Measurements from ENCODE around the gene RIPK3. TPM values are rescaled to one million over a fixed set of nuclear protein-coding genes. Genes with fewer than 3 reads are reported as not detected.

Gene RIPK3
- total and polyA plus RNA-seq, 2 of the 8 experiments (the other 6 are each of a cell fraction or from before 2014, with no cell fraction given): 0.24 to 0.39 TPM

- DNase-seq (ENCODE audit: low read depth in 1 of 2, low spot score in 2 of 2): no peak
- H2AFZ ChIP-seq (ENCODE audit: low read length): no peak overlapping the region
- H3K27me3 ChIP-seq (replicated peaks in 1 of 4; ENCODE audit: control insufficient read depth in 3 of 4, extremely low read depth in 1 of 4, insufficient read depth in 3 of 4, low read length in 3 of 4): no peaks in the 10 kb centered on the region
- H3K23ac ChIP-seq (ENCODE audit: insufficient read length): no peak overlapping the region
- no peak overlapping the region; a peak in 1 of 7 replicates for H3K9ac ChIP-seq (replicated peaks in 1 of 4; ENCODE audit: extremely low read depth in 1 of 4, low read depth in 3 of 4, low read length in 3 of 4)
- no peak overlapping the region for H2BK20ac ChIP-seq (ENCODE audit: low read length)
- ChIA-PET POLR2A (ENCODE audit: partially characterized antibody) (interaction anchor here (1.2 kb wide), 1 partner anchor 37 kb away, joined by 6 read pairs; no protein-coding TSS in a partner anchor), CTCF (ENCODE audit: partially characterized antibody) (interaction anchor here (0.7 to 16.4 kb wide), 7 partner anchors 13 to 241 kb away, joined by 3 to 207 read pairs (median 35); partner anchors contain the start of genes ADCY4, CBLN3, KHNYN and RIPK3)
- 94% methylated on average over 4 of the region's 4 CpGs; no CpG with 5 or more reads in 1 of the 2 experiments for WGBS, 2 experiments (ENCODE audit: extremely low coverage in 1 of 2, insufficient coverage in 1 of 2, insufficient read length in 1 of 2, insufficient replicate concordance in 2 of 2, low coverage in 1 of 2, low lambda C conversion rate in 2 of 2, missing lambda C conversion rate in 1 of 2)
- H4K5ac ChIP-seq (ENCODE audit: insufficient read length, low read depth, low read length): no peak overlapping the region
- H3K18ac ChIP-seq (ENCODE audit: extremely low read depth, low read length): no peak overlapping the region
- no peaks in the 10 kb centered on the region for H3K79me2 ChIP-seq (ENCODE audit: control insufficient read depth in 1 of 2, insufficient read depth in 2 of 2, low read length in 2 of 2)
- no peak overlapping the region for H4K8ac ChIP-seq (ENCODE audit: extremely low read depth, insufficient read depth, low read length)
- no peak overlapping the region for H2BK5ac ChIP-seq (ENCODE audit: low read depth, low read length)
- no peak overlapping the region for H2BK120ac ChIP-seq (replicated peaks; ENCODE audit: low read depth, low read length)
- H2BK15ac ChIP-seq (ENCODE audit: low read length): no peak overlapping the region
- H3K4ac ChIP-seq (replicated peaks; ENCODE audit: insufficient read length, low read depth, low read length): no peak overlapping the region
- H3K56ac ChIP-seq (replicated peaks; ENCODE audit: insufficient read length, low read depth, low read length): no peak overlapping the region
- FAIRE-seq: no peak
- H3K36me3 ChIP-seq (ENCODE audit: control insufficient read depth in 2 of 4, insufficient read depth in 4 of 4, low read length in 3 of 4): no peaks in the 10 kb centered on the region
- no peak overlapping the region for H3K4me2 ChIP-seq (ENCODE audit: insufficient read depth in 1 of 2, low read depth in 2 of 2, low read length in 2 of 2)
- no peak overlapping the region for H3K4me3 ChIP-seq (ENCODE audit: extremely low read depth in 1 of 4, insufficient read depth in 2 of 4, low read depth in 3 of 4, low read length in 4 of 4)
- H3K9me3 ChIP-seq (ENCODE audit: insufficient read depth in 2 of 2, low read depth in 1 of 2, low read length in 1 of 2): no peaks in the 10 kb centered on the region
- H2BK12ac ChIP-seq (ENCODE audit: low read depth, low read length): no peak overlapping the region
- H3K14ac ChIP-seq (ENCODE audit: insufficient read length): no peak overlapping the region
- no peaks in the 10 kb centered on the region for H4K20me1 ChIP-seq (replicated peaks in 1 of 2; ENCODE audit: control insufficient read depth in 1 of 2, insufficient read depth in 2 of 2, low read length in 2 of 2)
- H2AK5ac ChIP-seq (ENCODE audit: low read depth, low read length): no peak overlapping the region
- H3K23me2 ChIP-seq (ENCODE audit: low read depth, low read length): no peaks in the 10 kb centered on the region
- H3K4me1 ChIP-seq (replicated peaks in 1 of 4; ENCODE audit: control insufficient read depth in 3 of 4, insufficient read depth in 4 of 4, low read length in 3 of 4): peaks cover 3 to 12% (median 6%) of the 10 kb centered on the region in 4 experiments
- H3K27ac ChIP-seq (ENCODE audit: low read depth, low read length): no peak overlapping the region
- no peaks in the 10 kb centered on the region for H3K79me1 ChIP-seq (ENCODE audit: low read depth, low read length)
- H4K91ac ChIP-seq (replicated peaks; ENCODE audit: insufficient read length, low read length): no peak overlapping the region
- no peak for TF ChIP-seq EP300 (IDR thresholded peaks at IDR 0.05; ENCODE audit: borderline replicate concordance in 1 of 2, low read depth in 2 of 2, low read length in 2 of 2)
- no peak for TF ChIP-seq SRF (IDR thresholded peaks at IDR 0.05; ENCODE audit: low read depth, low read length)
- TF ChIP-seq RNF2 (IDR thresholded peaks at IDR 0.05; ENCODE audit: borderline replicate concordance, low read depth, low read length, missing control alignments, poor library complexity, severe bottlenecking): no peak
- TF ChIP-seq POU5F1 (IDR thresholded peaks at IDR 0.05; ENCODE audit: low read depth, low read length): no peak
- no peak for TF ChIP-seq POLR2A (IDR thresholded peaks at IDR 0.05; ENCODE audit: control extremely low read depth in 1 of 2, low read depth in 2 of 2, low read length in 2 of 2)
- TF ChIP-seq SP1 (IDR thresholded peaks at IDR 0.05; ENCODE audit: low read depth, low read length): no peak
- no peak for TF ChIP-seq YY1 (IDR thresholded peaks at IDR 0.05; ENCODE audit: low read depth, low read length)
- TF ChIP-seq TAF1 (IDR thresholded peaks at IDR 0.05; ENCODE audit: low read depth, low read length): no peak
- no peak for TF ChIP-seq TAF7 (optimal IDR thresholded peaks at IDR 0.05; ENCODE audit: borderline replicate concordance, low read depth, low read length)
- no peak for TF ChIP-seq CBX5 (IDR thresholded peaks at IDR 0.05; ENCODE audit: low read depth, low read length)
- no peak for TF ChIP-seq SAP30 (IDR thresholded peaks at IDR 0.05; ENCODE audit: insufficient read depth, insufficient replicate concordance, low read length)
- TF ChIP-seq SP4 (IDR thresholded peaks at IDR 0.05; ENCODE audit: low read length): no peak
- TF ChIP-seq ZNF274 (IDR thresholded peaks at IDR 0.05; ENCODE audit: borderline replicate concordance, extremely low read depth, low read length): no peak
- no peak for TF ChIP-seq KDM4A (IDR thresholded peaks at IDR 0.05; ENCODE audit: low read depth, low read length, severe bottlenecking)
Measured at GRCh38 chr14:24382064-24382371, 42.2 kb upstream of the RIPK3 start.
